CD4-positive, alpha-beta T cell (primary cell): ENCODE measurements around the gene ADAMTS17. TPM values are rescaled to one million over a fixed set of nuclear protein-coding genes. Genes with fewer than 3 reads are reported as not detected.

Source experiments
- ATAC-seq: fragments of 200-7000 bp; cut with Tn5 transposase; one replicate; pipeline ENCODE4 v1.10.0; 2022; ENCODE audit warnings: mild to moderate bottlenecking; ENCODE audit not compliant: poor library complexity
- CTCF ChIA-PET: fragments of 350-600 bp; sonication (Branson Sonifier 250); formaldehyde crosslinking; loops from one replicate; lab custom pipeline; 2021; ENCODE audit warnings: antibody characterized with exemption, inconsistent platforms; lab: Charles Lee
- POLR2A ChIA-PET: fragments of 350-600 bp; sonication (Branson Sonifier 250); formaldehyde crosslinking; loops from one replicate; lab custom pipeline; 2021; ENCODE audit warnings: antibody characterized with exemption, inconsistent platforms; lab: Charles Lee
- DNase-seq, 14 experiments: peaks; one replicate each; pipeline ENCODE4 v3.0.0-alpha.2; 2013 to 2020; ENCODE audit warnings: mixed read lengths in 2 of 14
- H3K27ac ChIP-seq, 2 donors: one replicate each; pipeline versions ENCODE4 v1.5.1 to v1.7.0; 2013; ENCODE audit warnings: low read length in 2 of 2, low read depth in 1 of 2, mild to moderate bottlenecking in 1 of 2
- H3K27me3 ChIP-seq, 2 experiments: 1 replicate in 1 of 2; 2 replicates in 1 of 2; pipeline versions ENCODE4 v1.6.1 to v1.7.0; 2013; ENCODE audit warnings: low read length in 2 of 2, control low read depth in 1 of 2, mild to moderate bottlenecking in 1 of 2, moderate library complexity in 1 of 2; ENCODE audit not compliant: insufficient read depth in 2 of 2, control insufficient read depth in 1 of 2
- H3K36me3 ChIP-seq: one replicate; pipeline ENCODE4 v1.6.1; 2013; ENCODE audit warnings: low read length, control low read depth; ENCODE audit not compliant: insufficient read depth
- H3K4me1 ChIP-seq: one replicate; pipeline ENCODE4 v1.6.1; 2013; ENCODE audit warnings: low read length, control low read depth; ENCODE audit not compliant: insufficient read depth
- H3K4me3 ChIP-seq: one replicate; pipeline ENCODE4 v1.5.1; 2013; ENCODE audit warnings: mild to moderate bottlenecking, low read length, moderate library complexity
- H3K9me3 ChIP-seq, 2 experiments: 1 replicate in 1 of 2; 2 replicates in 1 of 2; pipeline versions ENCODE4 v1.6.1 to v1.7.0; 2013; ENCODE audit warnings: low read length in 2 of 2, mild to moderate bottlenecking in 2 of 2, control low read depth in 1 of 2, moderate library complexity in 1 of 2; ENCODE audit not compliant: control insufficient read depth in 1 of 2, insufficient read depth in 1 of 2
- H3K27ac Mint-ChIP-seq: one replicate; pipeline ENCODE4 v1.8.0; 2020; ENCODE audit warnings: mixed read lengths
- H3K27me3 Mint-ChIP-seq: one replicate; pipeline ENCODE4 v1.8.0; 2021; ENCODE audit warnings: mixed read lengths
- H3K36me3 Mint-ChIP-seq: one replicate; pipeline ENCODE4 v1.8.0; 2021; ENCODE audit warnings: low read depth, mixed read lengths
- H3K4me1 Mint-ChIP-seq: one replicate; pipeline ENCODE4 v1.8.0; 2021; ENCODE audit warnings: low read depth, mixed read lengths
- H3K4me3 Mint-ChIP-seq: one replicate; pipeline ENCODE4 v1.8.0; 2020; ENCODE audit warnings: mild to moderate bottlenecking, mixed read lengths
- H3K9me3 Mint-ChIP-seq: one replicate; pipeline ENCODE4 v1.8.0; 2020; ENCODE audit warnings: mixed read lengths
- CTCF ChIP-seq: fragments of 200-600 bp; IDR thresholded peaks from one replicate; pipeline ENCODE4 v1.8.0; 2022; ENCODE audit warnings: antibody characterized with exemption, mild to moderate bottlenecking
- intact Hi-C, 2 experiments: fragments of 100-400 bp; cut with DNase I in 1 of 2; cut with micrococcal nuclease in 1 of 2; formaldehyde crosslinking; loops; one replicate each; pipeline versions ENCODE4 v1.15.1 to v1.9.0; 2023 to 2025; cut with DNase I, micrococcal nuclease
- total RNA-seq, 174 experiments: library from RNA in 2 of 174; stranded (reverse) in 2 of 174; gene quantifications; one replicate each; pipeline ENCODE4 v1.2.3 and lab custom pipeline; 2021 to 2026

The ADAMTS17 gene
- total RNA-seq, 2 experiments from 2014 or later = 9.9 to 13.2 TPM

DNA sequence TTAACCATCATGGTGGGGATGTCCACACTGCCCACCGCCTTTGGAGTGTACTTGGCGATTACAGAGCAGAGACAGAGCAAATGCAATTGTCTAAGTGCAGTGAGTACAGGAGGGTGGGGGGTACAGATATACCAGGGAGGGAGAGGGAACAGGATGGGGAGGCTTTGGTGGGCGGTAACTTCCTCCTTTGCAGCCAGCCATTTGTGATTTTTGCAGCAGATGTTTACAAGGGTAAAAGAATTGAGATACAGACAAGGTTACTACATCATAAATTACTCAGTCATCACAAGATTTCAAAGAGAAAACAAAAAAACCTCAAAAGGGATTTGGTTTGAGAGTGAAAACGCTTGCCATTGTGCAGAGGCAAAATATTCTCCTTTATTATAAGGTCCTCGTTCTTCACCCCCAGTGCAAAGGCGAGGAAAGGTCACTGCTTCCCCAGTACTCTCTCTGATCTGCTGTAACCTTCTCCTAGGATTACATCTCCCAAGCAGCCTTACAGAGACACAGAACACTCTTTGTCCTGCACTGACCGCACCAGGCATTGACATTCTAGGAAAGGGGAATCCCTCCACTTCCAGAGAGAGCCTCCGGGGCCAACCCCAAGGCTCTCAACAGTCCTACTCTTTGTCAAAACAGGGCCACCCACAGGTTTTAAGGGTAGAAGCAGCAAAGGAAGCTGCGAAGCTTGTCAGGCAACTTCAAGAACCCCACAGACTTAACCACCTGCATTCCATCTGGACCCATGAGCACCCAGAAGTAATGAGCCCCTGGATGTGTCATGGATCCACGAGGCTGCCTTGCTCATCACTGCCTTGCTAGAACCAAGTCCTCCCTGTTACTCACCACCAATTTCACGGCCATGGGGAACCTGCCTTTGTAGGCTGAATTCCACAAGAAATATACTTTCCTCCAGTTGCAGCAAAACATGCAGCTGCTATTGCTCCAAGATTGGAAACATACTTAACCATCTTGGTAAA is 117.3 kb downstream of the ADAMTS17 start:
- POLR2A ChIA-PET = no interaction called here
- ATAC-seq (peak; percentile 84), DNase-seq (no peak)
- Mint-ChIP-seq H3K36me3 (no peaks in the 10 kb centered on the region), H3K9me3 (no peaks in the 10 kb centered on the region), H3K27me3 (no peaks in the 10 kb centered on the region), H3K4me3 (no peak overlapping the region), H3K4me1 (peaks cover 21% of the 10 kb centered on the region), H3K27ac (peak overlapping the region; percentile 70)
- intact Hi-C loops = no loop called here
- Histone ChIP-seq H3K9me3 (no peaks in the 10 kb centered on the region), H3K36me3 (no peaks in the 10 kb centered on the region), H3K4me1 (peaks cover 2% of the 10 kb centered on the region), H3K27me3 (no peaks in the 10 kb centered on the region), H3K27ac (no peak overlapping the region), H3K4me3 (no peak overlapping the region)
- no peak for TF ChIP-seq CTCF
- CTCF ChIA-PET = no interaction called here

- POLR2A ChIA-PET = no interaction called here
- CTCF ChIA-PET = no interaction called here
- intact Hi-C loops = no loop called here
- Histone ChIP-seq H3K36me3 (no peaks in the 10 kb centered on the region), H3K4me3 (no peak overlapping the region), H3K27ac (no peak overlapping the region), H3K4me1 (no peaks in the 10 kb centered on the region), H3K9me3 (no peaks in the 10 kb centered on the region), H3K27me3 (no peaks in the 10 kb centered on the region)
- no peak for DNase-seq
- no peak for ATAC-seq
- Mint-ChIP-seq H3K36me3 (no peaks in the 10 kb centered on the region), H3K27ac (no peak overlapping the region), H3K9me3 (no peaks in the 10 kb centered on the region), H3K27me3 (no peaks in the 10 kb centered on the region), H3K4me3 (no peak overlapping the region), H3K4me1 (peaks cover 15% of the 10 kb centered on the region)
- no peak for TF ChIP-seq CTCF
Measured at GRCh38 chr15:100222349-100222715, 119.4 kb downstream of the ADAMTS17 start.

DNA sequence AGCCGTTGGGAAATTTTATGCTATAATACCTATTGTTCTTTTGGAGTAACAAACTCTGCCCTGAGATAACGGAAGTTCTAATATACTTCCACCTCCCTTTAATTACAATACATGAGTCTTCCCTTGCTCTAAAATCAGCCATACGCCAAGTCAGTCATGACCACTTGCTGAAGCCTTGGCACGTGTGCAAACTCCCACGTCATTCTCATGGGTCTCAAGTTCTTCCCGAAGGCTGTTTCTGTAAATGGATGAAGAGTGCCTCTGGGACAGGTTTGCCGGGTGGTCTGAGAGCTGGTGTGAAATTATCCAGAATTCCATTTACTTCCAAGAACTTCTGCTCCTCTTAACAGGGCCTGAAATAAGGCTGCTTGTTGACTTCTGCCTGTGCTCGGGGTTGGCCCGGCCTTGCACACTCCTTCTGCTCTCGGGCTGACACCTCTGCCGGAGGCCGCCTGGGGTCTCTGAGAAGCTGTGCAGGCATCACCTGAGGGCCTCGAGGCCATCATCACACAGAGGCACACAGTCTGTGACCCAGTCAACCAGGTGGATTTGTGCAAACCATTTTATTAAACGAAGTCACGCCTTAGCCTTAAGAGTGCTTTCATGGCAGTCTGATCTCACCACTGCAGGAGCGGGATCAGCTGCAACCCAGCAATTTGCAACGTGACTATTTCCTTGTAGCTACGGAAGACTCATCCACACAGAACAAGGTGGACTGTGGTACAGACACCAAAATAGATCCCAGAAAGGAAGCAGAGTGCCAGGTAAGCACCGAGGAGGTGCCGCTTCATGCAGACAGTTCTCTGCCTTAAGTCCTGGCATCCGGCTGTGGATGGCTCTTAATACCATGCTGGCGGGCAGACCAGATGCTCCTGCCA is 120.1 kb downstream of the ADAMTS17 start:
- Histone ChIP-seq H3K27ac (no peak overlapping the region), H3K4me1 (no peaks in the 10 kb centered on the region), H3K4me3 (no peak overlapping the region), H3K9me3 (no peaks in the 10 kb centered on the region), H3K27me3 (no peaks in the 10 kb centered on the region), H3K36me3 (no peaks in the 10 kb centered on the region)
- no peaks in the 10 kb centered on the region for H3K36me3 Mint-ChIP-seq
- H3K4me3 Mint-ChIP-seq = no peak overlapping the region
- no peak overlapping the region for H3K27ac Mint-ChIP-seq
- H3K27me3 Mint-ChIP-seq = no peaks in the 10 kb centered on the region
- no peaks in the 10 kb centered on the region for H3K9me3 Mint-ChIP-seq
- POLR2A ChIA-PET = no interaction called here
- CTCF ChIA-PET = no interaction called here
- no peak for ATAC-seq
- no peak for DNase-seq
- intact Hi-C loops = no loop called here
- no peak for TF ChIP-seq CTCF
- H3K4me1 Mint-ChIP-seq = peaks cover 15% of the 10 kb centered on the region
